RPMI8226 (cell line): ENCODE data around the gene HAUS3.

Source experiments
- DNase-seq: peaks from one replicate; pipeline ENCODE4 v3.0.0-alpha.2; 2015

Gene HAUS3

DNA sequence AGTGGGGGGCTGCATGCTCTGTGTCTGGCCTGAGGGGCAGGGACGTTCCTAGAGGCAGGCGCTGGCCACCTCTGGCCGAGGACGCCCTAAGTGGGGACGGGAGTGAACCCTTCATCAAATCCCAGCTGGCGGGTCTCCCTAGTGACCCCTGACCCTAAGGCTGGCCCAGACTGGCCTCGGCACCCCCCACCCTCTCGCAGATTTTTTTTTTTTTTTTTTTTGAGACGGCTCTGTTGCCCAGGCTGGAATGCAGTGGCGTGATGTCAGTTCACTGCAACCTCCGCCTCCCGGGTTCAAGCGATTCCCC, 21.0 kb upstream of the HAUS3 start:
- no peak for DNase-seq

DNA sequence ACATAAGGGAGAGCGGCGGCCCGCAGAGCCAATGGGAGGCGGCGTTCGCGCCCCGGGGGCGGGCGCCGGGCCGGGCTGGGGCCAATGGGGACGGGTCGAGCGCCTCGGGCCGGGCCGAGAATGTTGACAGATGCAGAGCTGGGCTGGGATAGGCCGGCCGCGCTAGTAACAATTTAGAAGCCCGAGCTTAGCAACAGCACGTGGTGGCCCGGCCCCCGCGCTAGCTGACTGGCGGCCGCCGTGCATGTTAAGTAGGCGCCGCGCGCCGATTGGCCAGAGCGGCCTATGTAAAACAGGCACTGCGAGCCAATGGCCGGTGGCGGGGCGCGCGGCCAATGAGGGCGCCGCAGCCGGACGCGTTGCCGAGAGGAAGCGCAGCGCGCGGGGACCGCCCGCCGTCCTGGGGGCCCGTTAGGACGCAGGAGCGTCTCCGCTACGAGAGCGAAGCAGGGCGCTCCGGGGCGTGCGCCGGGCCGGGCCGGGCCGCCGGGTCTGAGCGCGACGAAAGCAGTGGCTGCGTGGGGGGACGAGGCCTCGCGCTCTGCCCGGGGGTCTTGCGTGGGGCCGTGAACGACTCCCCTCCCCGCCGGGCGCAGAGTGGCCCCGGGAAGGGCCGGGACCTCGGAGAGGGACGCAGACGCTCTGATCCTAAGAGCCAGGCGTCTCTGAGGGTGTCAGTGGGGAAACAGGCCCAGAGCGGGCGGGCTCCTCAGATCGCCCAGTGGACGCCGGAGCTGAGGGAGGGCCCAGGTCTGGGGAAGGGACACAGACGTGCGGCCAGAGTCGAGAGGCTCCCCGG, 20.4 kb upstream of the HAUS3 start:
- peak; percentile 96 for DNase-seq

DNA sequence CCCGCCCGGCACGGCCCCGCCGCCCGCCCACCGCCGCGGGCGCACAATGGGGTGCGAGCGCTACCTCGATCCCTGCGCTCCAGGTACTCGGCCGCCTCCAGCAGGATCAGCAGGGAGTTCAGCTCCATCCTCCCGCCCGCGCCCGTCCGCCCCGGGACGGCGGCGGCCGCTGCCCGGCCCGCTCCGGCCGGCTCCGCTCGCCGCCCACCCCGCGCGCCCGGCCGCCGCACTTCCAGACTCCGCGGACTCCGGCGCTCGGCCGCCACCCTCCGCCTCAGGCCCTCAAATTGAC, 19.9 kb upstream of the HAUS3 start, which contains the start of gene MXD4:
MXD4 (minus strand) TSS at position 257 of the 292 bp plus-strand sequence; CDS start at position 128, 129 bp downstream.
- DNase-seq, result peak; percentile 11

DNA sequence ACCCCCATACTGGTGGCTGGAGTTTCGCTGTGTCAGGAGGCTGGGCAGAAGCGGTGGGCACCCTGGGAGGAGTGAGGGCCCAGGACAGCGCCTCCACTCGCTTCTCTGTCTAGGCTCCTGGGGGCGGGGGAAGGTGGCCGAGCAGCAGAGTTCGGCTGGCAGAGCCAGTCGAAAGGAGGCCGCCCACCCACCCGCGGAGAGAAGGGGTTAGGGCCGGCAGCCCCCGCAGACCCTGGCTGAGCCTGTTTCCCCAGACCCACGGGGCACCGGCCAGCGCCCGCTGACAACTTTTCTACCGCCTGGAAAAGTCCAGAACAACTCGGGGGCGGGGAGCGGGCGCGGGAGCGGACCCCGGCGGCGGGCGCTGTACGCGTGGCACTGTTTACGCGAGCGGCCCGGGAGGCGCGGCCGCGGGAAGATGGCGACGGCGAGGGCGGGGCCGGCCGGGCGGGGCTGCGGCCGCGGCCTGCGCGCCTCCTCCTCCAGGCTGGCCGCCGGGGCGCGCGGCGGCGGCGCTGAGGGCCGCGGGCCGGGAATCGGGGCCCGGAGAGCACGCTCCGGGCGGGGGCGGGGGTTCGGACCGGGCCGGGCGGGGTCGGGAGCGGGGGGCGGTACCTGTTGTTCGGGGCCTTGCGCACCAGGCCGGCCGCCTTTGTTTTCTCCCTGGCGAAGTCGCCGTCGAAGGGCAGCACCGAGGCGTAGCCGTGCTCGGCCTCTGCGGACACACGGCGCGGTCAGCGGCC, 19.4 kb upstream of the HAUS3 start:
- peak; percentile 68 for DNase-seq

DNA sequence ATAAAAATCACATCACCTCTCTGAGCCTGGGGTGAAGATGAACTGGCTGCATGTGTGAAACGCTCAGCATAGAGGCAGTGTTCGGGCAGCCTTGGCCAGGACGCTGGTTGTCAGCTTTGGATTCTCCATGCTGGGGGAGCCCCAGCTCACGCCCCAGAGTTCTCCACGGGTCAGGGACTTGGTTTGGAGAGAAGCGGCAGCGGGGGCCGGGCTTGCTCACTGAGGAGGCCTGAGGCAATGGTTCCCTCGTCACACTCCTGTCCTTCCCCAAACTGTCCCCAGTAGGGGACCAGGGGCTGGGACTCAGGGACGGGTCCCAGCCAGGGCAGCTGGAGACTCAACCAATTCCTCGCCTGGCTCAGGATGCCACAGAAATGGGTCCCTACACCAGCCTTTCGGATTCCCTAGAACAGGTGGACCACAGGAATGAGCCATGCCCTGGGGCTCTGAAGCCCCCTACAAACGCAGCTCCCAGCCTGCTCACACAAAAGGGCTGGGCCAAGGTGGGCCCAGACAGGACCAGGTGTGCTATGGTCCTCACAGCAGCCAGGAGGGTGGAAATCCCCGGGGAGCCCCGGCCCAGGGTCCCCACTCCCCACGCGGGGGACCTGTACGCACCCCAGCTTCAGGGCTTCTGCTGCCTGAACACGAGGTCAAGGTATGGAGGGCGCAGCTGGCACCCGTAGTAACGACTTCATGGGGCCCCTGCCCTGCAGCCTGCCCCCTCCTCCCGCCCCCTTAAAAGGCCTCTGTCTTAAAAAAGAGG, 18.6 kb upstream of the HAUS3 start:
- DNase-seq, result no peak

DNA sequence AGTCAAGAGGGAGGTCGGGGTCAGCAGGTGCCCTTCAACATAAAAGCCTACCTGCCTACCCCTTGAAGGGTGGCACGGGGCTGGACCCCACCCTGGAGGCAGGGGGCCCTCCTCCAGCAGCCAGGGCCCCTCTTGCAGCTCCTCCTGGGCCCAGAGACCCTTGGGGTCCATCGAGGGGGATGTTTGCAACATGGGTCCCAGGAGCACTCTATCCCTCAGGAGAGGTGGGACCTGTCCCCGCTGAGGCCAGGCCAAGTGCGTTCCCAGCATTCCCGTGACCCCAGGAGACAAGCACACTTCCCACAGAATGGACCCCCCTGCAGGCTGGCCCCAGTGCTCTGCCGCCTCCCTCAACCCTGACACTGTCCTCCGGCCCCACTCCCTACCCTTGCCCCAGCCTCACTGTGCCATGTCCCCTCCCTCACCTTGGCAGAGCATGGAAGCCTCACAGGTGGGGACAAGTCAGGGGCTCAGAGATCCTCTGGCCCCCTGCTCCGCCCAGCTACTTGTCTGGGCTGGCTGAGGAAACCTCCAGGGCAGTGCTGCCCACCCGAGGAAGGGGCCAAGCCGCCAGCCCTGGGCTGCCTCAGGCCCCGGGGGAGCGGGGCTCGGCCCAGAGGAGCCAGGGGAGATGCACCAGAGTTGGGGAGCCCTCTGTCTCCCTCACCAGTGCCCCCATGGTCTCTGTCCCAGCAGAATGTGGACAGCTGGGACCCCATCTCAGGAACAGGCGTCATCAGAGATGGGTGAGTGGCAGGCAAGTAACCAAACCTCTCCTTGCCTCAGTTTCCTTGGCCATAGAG, 17.8 kb upstream of the HAUS3 start:
- no peak for DNase-seq

DNA sequence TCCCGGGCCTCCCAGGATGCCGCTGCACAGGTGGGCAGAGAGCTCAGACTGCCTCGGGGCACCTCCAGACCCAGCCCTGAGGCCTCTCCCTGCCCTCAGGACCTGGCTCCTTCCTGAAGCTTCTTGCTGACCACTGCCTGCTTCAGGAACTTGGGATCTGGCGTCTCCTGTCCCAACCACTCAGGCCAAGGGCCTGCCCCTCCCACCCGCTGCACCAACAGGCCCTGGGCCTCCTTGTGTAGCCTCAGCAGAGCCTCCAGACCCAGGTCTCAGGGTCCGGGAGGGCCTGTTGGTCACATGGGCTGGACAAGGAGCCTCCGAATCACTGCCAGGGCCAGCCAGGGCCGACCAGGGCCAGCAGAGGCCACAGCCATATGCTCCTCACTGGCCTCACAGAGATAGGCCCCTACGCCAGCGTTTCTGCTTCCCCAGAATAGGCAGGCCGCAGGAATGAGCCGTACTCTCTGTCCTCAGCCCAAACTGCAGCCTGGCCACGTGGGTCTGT, 17.2 kb upstream of the HAUS3 start:
- no peak for DNase-seq

DNA sequence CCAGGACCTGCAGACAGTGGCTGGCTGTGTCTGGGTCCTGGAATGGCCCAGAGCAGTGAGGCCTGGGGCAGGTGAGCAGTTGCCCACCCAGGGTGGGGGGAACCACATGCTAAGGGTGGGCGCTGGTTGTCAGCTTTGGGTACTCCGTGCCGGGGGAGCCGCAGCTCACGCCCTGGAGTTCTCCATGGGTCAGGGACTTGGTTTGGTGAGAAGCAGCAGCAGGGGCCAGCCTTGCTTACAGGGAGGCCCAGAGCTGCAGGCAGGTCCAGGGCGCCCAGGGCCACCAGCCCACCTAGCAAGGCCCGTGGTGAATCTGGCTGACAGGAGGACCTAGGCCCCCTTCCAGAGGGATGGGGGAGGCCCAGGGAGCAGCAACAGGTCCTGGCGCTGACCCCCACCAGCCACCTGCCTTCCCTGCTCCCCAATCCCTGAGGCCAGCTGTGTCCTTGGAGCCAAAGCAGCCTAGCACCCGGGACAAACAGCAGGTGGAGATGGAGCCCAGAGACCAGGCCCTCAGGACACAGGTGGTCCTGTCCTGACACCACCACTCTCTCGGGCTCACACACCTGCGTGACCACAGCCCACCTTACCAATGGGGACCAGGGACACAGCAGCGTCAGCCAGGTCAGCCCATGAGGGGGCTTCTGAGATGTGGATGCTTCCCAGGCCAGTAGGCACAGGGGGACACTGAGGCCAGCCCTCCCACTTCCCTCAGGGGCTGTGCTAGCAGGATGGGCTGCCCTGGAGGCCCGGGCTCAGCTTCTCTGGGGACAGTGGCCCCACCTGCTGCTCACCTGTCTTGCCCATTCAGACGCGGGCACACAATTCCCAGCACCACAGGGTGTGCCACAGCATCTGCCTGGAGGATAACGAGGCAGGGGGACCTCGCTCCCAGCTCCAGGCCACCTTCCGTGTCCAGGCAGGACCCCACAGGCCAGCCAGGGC, 16.4 kb upstream of the HAUS3 start:
- DNase-seq, result no peak

DNA sequence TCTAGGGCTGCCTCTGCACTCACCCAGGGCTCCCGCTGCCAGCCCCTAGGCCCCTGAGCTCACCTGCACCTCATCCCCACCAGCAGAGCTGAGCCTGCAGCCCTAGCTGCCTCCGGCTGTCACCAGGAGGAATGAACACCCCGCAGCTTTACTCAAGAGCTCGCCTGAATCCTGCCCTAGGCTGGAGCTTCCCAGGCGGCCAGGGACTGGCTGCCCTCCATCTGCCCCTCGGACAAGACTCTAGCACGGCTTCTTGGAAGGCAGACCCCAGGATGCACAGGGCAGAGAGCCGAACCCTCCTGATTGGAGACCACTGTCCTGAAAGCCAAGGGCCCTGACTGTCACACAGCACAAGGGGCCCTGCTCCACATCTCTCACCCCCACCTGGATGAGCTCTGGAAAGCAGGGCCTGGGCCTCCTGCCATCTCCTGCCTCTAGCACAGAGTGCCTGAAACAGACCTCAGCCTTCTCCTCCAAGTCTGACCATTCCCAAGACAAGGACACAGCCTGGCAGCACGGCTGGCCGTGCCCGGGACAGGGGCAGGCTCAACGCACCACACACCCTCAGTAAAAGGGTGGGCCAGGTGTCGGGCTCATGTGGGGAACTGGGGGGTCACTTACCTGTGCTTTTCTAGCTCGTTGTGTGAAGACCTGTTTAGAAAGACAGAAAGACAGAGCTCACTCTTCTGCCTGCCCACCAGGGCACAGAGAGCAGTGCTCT, 15.6 kb upstream of the HAUS3 start:
- DNase-seq, result no peak

DNA sequence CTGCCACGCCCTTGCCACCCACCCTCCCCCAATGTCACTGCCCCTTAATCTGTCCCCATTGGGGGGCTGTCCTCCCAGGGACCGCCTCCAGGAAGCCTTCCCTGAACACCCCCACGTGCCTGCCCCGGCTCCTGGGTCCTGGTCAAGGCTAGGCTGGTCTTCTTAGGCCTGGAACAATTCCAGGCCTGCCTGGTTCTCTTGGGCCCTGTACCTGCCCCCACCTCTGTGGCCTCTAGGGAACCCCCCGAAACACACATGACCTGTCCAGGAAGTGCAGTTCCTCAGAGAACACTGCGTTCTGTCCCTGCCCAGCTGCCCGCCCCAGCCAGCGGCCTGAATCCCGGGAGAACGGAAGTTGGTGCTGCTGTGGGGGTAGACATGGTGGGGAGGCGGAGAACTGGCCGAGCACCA, 14.9 kb upstream of the HAUS3 start:
- DNase-seq, result no peak

DNA sequence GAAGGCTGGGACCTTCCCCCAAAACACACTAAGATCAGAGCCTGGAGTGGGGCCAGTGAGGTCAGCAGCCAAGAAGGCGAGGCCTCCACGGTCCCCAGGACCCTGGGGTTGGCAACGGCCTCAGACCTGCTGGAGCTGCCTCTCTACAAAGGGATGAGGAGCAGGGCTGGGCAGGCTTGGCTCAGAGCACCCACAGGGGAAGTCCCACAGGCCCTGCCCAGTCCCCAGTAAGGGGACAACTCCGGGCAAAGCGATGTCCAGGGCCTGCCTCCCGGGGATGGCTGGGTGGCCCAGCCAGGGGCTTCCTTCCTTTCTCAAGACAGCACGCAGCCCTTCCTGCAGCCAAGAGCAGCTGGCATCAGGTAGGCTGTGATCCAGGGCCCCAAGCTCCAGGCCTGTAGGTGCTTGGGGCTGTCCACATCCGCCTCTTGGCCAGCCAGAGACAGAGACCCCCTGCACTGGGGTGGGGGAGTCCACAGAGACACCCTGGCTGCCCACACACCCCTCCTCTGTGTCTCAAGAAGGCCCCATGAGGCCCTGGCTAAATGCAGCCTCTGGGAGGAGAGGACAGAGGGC, 14.3 kb upstream of the HAUS3 start:
- DNase-seq, result no peak

DNA sequence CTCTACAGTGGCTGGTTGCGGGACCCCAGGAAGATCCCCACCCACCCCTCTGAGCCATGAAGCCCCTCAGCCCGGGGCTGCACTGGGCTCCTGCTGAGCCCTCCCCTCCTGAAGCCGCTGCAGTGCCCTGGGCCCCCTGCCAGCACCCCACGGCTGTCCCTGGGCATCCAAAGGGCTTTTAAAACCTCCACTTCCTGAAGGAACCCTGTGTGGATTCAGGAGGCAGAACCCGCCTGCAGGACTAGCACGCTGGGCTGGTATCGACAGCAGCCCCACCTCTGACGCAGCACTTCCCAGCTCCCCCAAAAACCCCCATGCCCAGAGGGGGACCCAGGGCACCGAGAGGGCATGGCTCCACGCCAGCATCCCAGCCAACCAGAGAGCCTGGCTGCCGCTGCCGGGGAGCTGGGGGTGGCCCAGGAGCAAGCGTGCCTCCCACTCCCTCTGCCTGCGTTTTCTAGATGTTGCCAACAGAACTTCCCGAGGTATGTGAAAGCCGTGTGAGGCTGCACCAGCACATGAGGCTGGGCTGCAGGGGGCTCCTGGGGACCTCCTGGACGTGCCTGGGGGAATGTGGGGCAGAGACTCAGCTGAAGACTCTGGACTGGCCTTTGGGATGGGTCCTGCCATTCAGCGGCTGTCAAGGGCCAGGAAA, 13.7 kb upstream of the HAUS3 start:
- DNase-seq, result no peak

DNA sequence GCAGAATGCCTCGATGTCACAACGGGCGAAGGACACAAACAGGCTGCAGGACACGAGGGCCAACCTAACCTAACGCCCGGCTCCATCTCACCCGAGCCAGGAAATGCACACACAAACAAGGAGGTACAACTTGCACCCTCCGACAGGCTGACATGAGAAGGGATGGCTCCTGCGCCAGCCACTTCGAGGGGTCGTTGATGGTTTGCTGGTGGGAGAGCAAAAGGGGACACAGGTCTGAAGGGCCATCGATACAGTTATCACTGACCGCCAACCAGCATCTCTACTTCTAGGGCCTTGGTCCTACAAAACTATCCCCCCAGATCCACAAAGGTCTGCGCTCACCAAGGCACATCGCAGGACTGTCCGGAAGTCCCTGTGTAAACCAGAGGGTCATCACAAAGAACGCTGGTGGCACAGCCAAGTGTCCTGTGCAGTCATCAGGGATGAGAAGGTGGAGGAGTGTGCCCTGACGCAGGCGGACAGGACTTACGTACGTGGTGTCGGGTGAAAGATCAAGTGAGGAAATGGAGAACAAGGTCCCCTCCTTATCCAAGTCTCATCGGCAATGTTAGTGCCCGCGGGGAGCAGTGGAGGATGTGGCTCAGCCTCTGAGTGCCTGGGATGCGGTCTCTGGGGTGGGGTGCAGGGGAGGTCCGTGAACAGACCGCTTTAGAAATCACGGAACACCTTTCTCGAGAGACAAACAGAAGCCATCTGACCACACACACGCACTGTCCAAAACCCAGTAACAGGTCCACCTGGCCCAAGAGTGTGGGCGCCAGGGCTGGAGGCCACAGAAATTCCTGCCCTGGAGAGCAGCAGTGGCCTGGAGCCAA, 13.0 kb upstream of the HAUS3 start:
- no peak for DNase-seq

DNA sequence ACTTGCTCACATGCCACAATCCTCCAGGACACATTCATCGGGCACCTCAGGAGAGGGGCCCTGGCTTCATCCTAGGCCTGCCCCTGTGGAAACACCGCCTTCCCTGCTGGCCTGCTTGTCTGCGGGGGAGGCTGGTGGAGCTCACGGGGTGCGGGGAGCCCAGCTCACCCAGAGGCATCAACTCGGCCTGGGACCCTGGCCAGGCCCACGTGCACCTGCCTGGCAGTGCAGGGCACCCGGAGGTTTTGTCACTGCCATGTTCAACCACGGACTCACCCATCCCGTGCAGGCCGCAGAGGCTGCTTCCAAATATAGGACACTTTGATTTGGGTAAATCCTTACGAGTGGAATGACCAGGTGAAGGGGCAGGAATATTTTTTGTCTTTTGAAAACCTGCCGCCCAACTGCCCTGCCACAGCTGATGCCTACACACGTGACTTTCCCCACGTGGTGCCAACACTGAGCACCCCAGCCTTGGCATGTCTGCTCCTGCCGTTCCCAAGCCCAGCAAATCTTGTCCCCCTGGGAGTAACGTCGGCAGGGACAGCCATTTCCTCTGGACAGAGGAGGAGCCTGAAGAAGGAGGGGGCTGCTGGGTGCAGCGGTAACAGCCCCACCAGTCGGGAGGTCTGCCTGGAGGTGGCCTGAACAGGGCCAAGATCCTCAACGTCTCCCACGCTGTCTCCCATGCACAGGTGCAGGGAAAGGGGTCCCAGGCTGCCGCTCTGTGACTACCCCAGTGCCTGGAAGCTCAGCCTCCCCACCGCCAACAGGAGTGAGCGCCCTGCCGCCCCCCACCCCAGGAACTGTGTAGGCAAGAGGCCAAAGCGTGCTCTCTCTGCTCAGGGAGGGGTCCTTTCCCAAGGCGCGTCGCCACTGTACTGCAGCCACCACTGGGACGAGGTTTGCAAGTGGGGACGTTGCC, 11.5 kb upstream of the HAUS3 start:
- DNase-seq, result no peak

DNA sequence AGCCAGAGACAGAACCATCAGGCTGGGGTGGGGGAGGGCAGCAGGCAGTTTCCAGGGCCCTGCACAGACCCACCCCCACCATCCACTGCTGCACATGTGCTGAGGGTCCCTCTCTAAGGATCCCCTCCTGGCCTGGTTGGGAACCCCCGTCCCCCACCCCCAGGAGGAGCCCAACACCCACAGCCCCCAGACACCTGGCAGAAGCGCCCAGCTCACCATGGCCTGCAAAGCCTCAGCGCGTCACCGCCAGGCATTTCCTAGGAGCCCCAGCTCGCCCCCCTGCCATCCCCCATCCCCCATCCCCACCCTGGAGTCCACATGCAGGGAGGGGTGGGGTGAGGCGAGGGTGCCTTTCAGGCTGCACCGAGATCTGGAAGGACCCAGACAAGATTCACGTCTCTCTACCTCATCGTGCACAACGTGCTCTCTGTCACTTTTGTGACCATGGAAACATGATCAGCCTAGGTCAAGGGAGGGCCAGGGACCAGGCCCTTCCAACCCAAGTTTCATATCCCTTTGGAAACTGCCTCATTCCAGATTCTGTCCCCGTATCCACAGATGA, 10.7 kb upstream of the HAUS3 start:
- no peak for DNase-seq

DNA sequence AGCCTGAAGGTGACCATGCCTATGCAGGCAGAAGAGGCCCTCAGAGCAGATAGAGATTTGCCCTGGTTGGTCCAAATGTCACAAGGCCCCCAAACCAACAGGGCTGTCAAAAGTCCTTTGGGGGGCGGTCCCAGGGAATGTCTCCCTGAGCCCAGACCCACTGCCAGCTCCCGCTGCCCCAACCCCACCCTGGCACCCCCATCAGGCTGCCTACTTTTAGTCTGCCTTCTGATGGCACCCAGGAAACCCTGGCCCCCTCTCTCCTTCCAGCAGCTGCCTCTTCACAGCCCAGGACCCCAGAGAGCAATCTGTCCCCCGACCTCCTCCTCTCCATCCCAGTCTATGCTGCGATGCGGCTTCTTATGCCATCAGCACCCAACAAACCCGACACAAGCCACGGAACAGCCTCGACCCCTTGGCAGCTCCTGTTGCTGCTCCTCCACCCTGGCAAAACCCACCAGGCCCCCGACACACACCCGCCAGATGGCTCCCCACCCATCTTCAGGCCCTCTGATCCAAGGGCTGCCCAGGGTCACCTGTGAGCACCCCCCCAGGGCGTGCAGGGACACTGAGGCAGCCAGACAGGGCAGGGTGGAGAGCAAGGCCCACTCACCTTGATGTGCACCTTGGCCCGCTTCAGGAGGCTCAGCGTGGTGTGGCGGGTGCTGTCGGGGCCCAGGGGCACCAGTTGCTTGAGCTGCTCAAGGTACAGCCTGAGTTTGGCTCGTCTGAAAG, 10.0 kb upstream of the HAUS3 start:
- DNase-seq, result no peak
